HG03520 (cell line): ENCODE results near the gene TOMM5.

Experiments used
- ATAC-seq: cut with Tn5 transposase; IDR thresholded peaks from one replicate; pipeline ENCODE4 v1.9.1; 2021; ENCODE audit warnings: mild to moderate bottlenecking, moderate library complexity; ENCODE audit not compliant: unreplicated experiment

TOMM5 gene

GRCh38 chr9:37563806-37564513 lies 28.4 kb downstream of the TOMM5 start:
- ATAC-seq = no peak

DNA sequence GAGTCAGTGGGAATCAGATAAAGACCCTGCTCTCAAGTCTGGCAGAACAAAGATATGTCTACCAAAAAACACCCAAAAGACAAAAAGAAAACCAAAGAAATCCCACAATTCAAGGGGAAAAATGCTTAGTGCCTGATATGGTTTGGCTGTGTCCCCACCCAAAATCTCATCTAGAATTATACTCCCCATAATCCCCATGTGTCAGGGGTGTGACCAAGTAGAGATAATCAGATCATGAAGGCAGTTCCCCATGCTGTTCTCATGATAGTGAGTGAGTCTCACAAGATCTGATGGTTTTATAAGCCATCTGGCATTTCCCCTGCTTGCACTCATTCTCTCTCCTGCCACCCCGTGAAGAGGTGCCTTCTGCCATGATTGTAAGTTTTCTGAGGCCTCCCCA lies 29.6 kb downstream of the TOMM5 start:
- ATAC-seq = no peak

DNA sequence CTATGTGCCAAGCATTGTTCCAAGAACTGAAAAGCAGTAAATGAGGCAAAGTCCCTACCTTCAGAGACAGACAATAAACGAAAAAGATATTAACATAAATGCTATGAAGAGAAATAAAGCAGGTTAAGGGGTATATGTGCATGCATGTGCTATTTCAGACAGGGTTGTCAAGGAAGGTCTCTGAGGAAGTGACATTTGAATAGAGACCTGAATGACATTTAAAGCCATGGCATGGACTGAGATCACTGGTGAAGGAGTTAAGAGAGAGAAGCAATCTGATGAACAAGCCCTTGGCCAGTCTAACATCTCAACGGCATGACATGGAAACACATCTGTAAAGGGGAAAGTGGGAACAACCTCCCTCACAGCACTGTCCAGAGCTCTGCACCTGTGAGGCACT lies 30.7 kb downstream of the TOMM5 start:
- ATAC-seq = no peak

DNA sequence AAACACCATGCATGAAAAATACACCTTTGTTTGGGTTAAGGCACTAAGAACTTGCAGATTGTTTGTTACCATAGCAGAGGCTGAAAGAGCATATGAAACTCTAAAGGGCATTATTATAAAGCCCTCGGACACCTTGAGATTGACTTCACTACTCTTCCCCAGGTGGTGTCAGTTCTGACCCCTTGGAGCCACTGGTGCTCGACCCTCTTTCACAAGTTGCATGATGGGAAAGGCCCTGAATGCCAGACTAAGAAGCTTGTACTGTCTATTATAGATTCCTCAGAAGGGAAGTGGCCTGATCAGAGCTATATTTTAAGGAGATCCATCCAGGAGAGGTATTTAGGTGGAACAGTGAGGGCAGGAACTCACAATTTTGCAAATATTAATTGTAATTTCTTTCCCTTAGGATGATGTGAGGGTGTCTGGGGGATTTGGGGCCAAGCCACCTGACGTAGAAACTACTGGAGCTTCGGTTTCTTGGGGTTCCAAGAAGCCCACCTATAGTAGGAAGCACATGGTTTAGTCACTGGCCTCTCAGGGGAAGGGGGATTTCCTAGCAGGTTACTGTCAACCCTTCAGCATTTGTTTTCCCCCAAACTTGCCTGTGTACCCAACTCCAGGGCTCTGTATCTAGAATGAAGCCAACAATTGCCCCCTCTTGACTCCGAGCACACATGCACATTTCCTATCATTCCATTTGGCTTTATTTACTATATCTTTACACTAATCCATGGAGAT lies 32.4 kb downstream of the TOMM5 start:
- ATAC-seq = no peak

- ATAC-seq = no peak
Measured at GRCh38 chr9:37559125-37559524, 33.3 kb downstream of the TOMM5 start.

DNA sequence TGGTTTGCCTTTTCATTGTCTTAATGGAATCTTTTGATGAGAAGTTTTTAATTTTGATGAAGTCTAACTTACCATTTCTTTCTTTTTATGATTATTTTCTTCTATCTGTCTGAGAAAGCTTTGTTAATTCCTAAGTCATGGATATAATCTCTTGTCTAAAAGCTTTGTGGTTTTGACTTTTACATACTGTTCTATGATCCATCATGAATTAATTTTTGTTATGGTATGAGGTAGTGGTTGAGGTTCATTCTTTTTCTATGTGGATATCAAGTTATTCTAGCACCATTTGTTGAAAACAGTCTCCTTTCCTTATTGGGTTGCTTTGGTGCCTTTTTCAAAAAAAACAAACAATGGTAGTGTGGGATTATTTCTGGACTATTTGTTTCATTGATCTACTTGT lies 36.6 kb downstream of the TOMM5 start:
- no peak for ATAC-seq

- ATAC-seq = no peak
Measured at GRCh38 chr9:37554318-37554717, 38.1 kb downstream of the TOMM5 start.

GRCh38 chr9:37551888-37552287 lies 40.5 kb downstream of the TOMM5 start:
- ATAC-seq = no peak

DNA sequence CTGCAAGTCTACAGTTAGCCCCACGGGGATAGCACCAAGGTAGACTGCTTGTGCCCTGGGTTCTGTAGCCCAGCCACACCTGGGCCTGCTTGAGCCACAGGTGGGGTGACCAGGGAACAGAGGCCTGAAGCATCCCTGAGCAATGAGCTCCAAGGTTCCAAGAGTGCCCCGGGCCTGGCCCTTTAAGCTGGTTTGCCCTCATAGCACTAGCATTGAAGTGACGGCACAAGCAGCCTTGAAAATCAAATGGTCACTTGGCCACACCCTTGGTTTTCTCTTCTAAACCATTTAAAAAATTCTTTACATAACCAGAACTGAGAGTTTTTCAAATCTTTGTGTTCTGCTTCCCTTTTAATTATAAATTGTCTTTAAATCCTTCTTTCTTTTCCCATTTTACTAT lies 40.9 kb downstream of the TOMM5 start:
- ATAC-seq = no peak

- ATAC-seq = no peak
Measured at GRCh38 chr9:37550781-37551180, 41.6 kb downstream of the TOMM5 start.

- ATAC-seq = no peak
Measured at GRCh38 chr9:37549527-37549926, 42.9 kb downstream of the TOMM5 start.

- no peak for ATAC-seq
Measured at GRCh38 chr9:37547328-37547878, 45.0 kb downstream of the TOMM5 start.

- ATAC-seq = no peak
Measured at GRCh38 chr9:37543468-37543867, 48.9 kb downstream of the TOMM5 start.

GRCh38 chr9:37542895-37543294 lies 49.5 kb downstream of the TOMM5 start:
- ATAC-seq = no peak

DNA sequence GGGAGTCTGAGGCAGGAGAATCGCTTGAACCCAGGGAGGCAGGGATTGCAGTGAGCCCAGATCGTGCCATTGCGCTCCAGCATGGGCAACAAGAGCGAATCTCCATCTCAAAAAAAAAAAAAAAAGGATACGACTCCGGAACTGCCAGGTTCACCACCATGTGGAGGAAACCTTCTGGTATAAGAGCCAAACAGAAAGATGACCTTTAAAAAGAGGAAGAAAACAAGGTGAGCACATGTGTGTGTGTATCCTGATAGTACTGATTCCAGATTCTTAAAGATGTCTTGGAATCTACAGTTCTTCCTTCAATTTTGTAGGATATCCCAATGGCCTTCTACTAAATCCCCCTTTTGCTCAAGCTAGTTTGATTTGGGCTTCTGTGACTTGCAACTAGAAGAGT lies 49.9 kb downstream of the TOMM5 start:
- no peak for ATAC-seq

GRCh38 chr9:37541465-37541864 lies 50.9 kb downstream of the TOMM5 start:
- ATAC-seq = no peak

- ATAC-seq = no peak
Measured at GRCh38 chr9:37540634-37541033, 51.8 kb downstream of the TOMM5 start.

DNA sequence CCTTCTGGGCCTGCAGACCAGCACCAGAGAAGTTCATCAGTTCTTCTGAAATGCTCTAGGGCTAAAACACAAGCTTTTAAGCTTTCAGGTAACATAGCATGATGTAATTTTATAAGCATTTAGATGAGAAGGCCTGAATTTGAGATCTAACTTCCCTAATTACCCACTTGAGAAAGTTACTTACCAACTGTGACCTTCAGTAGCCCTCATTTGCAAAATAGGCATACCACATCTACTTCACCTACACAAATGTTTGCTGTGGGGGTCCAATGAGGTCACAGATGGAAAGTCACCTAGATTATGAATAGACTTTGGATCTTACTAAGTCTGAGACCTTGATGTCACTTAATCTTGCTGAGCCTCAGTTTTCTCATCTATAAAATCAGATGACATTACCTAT lies 52.8 kb downstream of the TOMM5 start:
- no peak for ATAC-seq
